Retinal pigment epithelial cell (primary cell): ENCODE data around the gene TMEM215.

Experiments
- DNase-seq: peaks from one replicate; pipeline ENCODE4 v3.0.0-alpha.2; 2010; ENCODE audit warnings: low read depth
- H3K4me3 ChIP-seq: 2 replicates; pipeline ENCODE4 v1.5.1; 2011; ENCODE audit warnings: mild to moderate bottlenecking, low read length, control low read depth, moderate library complexity
- CTCF ChIP-seq: conservative IDR thresholded peaks from 2 replicates; pipeline ENCODE4 v1.5.1; 2011; ENCODE audit warnings: low read depth, low read length, control low read depth, inconsistent platforms

The TMEM215 gene

DNA sequence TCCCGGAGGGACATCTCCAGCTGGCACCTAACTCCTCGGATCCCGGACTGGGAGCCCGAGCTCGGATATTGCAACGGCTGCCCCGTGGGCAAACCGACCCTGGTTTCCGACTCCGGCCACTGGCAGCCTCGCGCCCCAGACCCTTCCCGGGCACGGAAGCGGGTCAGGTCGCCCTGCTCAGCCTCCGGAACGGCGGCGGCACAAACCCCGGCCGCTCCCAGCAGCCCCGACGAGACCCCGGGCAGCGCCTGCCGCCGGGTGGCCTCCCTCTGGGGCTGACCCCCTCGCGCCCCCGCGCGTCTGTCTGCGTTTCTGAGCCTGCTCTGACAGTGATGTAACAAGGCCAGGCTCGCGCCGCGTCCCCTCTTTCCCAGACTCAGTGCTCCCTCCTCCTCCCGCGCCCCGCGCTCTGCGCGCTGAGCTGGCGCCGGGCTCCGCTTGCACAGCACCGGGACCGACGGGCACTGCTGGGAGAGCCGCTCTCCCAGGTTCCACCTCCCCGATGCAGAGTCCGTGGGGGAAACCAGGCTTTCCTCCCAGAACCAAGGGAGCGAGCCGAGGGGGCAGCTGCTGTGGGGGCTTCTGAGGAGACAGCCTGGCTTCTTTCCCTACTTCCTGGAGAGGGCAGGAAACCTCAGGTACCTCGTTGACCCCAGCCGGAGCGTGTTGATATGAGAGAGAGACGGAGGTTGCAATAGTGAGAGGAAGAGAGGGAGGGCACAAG lies at the start of gene TMEM215:
TSS of gene TMEM215 (plus strand) at position 373 of the 724 bp plus-strand sequence. CDS start 644 bp downstream, outside the sequence.
- DNase-seq = no peak
- no peak for TF ChIP-seq CTCF
- peak within 1 kb of the TSS; percentile 25 for H3K4me3 ChIP-seq

- no peak for TF ChIP-seq CTCF
- H3K4me3 ChIP-seq = no peak overlapping the region
- no peak for DNase-seq
These were observed 47.9 kb upstream of the TMEM215 start for GRCh38 chr9:32735476-32735875.

- no peak for DNase-seq
- no peak overlapping the region for H3K4me3 ChIP-seq
- TF ChIP-seq CTCF = no peak
These were observed 46.0 kb upstream of the TMEM215 start for GRCh38 chr9:32737378-32737777.

DNA sequence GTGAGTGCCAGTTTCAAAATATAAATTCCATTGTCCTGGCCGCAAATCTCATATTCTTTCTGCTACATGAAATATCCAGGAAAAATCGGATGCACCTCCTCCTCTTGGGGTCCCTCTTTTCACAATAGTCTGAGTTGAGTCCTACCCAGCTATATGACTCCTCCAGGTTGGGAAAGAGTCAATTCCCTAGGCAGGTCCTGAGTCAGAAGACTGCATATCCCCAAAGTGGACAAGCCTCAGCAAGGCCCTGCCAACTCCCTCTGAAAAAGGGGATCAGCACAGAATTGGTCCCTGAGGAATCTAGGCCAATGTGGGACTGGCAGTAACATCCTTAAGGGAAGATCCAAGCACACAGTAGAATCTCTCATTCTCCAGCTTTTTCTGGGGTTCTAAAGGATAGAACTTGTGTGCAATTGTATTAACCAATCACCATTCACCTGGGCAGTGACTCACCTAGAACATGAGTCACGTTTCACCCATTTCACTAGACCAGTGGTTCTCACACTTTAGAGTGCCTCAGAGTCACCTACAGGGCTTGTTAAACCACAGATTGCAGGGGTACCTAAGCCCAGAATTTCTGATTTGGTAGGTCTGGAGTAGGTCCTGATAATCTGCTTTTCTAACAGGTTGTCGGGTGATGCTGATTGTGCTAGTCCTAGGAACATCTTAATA lies 44.7 kb upstream of the TMEM215 start:
- no peak overlapping the region for H3K4me3 ChIP-seq
- no peak for TF ChIP-seq CTCF
- no peak for DNase-seq

DNA sequence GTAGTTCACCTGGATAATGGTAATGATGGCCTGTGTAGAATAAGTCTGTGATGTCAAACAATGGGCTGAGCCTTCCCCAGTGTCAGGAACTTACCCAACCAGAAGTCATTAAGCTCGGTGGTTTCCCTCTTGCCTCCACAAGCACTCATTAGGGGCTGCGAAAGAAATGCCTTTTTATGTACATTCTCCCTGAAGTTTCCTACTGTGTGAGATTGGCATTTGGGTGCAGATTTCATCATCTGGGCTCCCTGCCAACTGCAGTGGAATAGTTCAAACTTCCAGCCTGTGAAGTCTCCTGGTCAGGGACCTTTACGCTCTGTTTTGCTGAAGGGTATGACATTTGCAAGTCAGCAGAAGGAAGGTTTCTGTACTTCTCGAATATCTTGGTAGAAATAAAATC lies 41.6 kb upstream of the TMEM215 start:
- no peak for TF ChIP-seq CTCF
- DNase-seq = peak; percentile 36
- no peak overlapping the region for H3K4me3 ChIP-seq

DNA sequence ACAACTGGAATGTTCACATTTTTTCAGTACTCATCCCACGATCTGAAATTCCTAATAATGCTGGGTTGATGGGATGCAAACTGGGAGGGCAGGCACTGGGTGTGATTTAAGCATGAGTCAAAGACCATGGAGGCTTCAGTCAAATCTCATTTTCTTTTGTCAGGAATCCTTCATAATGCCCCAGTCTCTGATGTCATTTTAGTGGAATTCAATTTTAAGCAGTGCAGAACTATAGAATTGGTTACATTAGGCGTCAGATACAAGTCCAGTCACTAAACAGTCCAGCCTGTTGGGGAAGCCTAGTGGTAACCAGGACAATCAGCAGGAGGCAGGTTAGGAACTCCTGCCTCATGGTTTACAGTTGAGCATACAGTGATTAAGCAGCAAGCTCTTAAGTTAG lies 41.0 kb upstream of the TMEM215 start:
- TF ChIP-seq CTCF = no peak
- no peak for DNase-seq
- no peak overlapping the region for H3K4me3 ChIP-seq

DNA sequence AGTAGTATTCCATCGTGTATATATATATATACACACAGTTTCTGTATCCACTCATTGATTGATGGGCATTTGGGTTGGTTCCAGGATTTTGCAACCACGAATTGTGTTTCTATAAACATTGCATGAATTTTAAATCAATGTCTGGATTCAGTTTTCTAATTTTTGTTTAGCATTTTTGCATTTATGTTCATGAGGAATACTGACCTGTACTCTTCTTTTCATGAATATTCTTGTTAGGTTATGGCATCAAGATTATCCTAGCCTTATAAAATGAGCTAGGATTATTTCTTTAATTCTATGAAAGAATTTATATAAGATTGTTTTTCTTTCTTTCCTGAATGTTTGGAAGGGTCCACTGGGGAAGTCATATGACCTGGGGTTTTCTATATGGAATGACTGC lies 35.3 kb upstream of the TMEM215 start:
- no peak for DNase-seq
- H3K4me3 ChIP-seq = no peak overlapping the region
- no peak for TF ChIP-seq CTCF
